Hematopoietic multipotent progenitor cell treated with erythropoietin and hydrocortisone succinate and interleukin-3 and kit ligand, for 8 days (in vitro differentiated cells): ENCODE results near the gene IFT52.
"Not testable (repeated sequence)": the region's sequence is repeated elsewhere in the genome, so short reads cannot be mapped to it uniquely, and the experiment has no call there.

Experiments
- DNase-seq: peaks from one replicate; pipeline ENCODE4 v3.0.0-alpha.2; 2015

The IFT52 gene

DNA sequence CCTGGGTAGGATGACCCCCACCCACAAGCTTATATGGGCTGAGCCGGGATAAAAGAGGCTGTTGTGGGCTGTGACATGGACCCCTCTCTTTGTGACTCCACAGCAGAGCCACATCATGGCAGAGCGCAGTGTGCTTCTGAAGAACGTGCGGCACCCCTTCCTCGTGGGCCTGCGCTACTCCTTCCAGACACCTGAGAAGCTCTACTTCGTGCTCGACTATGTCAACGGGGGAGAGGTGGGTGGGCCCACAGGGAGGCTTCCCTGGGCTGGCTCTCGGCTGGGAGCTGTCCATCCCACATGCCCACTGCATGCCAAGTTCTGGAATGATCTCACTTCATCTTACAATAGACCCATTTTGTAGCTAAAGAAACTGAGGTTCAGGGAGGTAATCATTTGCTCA lies 21.5 kb upstream of the IFT52 start:
- no peak for DNase-seq

- DNase-seq, result no peak
Measured at GRCh38 chr20:43570496-43570895, 20.2 kb upstream of the IFT52 start.

GRCh38 chr20:43571310-43571709 lies 19.4 kb upstream of the IFT52 start:
- DNase-seq, result no peak

GRCh38 chr20:43571771-43572170 lies 19.0 kb upstream of the IFT52 start:
- no peak for DNase-seq

DNA sequence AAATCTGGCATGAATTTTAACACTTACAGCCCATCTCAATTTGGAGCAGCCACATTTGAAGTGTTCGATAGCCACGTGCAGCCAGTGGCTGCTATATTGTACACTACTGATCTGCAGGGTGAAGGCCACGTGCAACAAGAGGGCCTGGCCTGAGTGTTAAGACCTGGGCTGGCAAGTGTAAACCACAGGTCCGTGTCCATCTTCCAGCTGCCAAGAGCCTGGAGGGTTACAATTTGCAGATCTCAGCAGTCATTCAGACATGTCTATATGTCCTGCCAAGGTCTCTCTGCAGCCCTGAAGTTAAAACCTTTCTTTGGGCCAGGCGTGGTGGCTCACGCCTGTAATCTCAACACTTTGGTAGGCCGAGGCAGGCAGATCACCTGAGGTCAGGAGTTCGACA lies 17.8 kb upstream of the IFT52 start:
- no peak for DNase-seq

- DNase-seq, result no peak
Measured at GRCh38 chr20:43576108-43576507, 14.6 kb upstream of the IFT52 start.

DNA sequence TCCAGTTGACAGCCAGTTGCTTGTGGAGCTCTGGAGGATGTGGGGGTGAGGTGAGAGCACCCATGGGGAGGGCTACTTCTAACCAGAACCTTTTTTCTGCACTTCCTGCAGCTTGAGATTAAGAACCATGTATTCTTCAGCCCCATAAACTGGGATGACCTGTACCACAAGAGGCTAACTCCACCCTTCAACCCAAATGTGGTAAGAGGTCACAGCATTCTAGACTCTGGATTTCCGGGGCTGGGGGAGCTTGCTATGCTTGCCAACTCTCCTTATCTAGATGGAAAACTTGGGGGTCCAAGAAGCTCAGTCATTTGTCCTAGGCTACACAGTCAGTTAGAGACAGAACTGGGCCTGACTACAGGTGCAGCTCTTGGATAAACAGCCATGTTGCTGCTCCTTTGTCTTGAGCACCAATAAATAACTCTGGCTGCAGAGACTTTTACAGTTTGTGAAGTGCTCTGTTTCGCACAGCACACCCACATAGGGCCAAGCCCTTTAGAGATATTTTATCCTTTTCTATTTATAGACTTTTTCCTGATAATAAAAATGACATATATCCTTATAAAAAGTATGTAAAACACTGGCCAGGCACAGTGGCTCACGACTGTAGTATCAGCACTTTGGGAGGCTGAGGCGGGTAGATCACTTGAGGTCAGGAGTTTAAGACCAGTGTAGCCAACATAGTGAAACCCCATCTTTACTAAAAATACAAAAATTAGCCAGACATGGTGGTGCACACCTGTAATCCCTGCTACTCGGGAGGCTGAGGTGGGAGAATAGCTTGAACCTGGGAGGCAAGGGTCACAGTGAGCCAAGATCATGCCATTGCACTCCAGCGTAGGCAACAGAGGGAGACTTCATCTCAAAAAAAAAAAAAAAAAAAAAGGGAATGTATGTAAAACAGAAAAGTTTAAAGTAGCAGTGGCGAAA lies 10.6 kb upstream of the IFT52 start:
- peak; percentile 86 for DNase-seq

DNA sequence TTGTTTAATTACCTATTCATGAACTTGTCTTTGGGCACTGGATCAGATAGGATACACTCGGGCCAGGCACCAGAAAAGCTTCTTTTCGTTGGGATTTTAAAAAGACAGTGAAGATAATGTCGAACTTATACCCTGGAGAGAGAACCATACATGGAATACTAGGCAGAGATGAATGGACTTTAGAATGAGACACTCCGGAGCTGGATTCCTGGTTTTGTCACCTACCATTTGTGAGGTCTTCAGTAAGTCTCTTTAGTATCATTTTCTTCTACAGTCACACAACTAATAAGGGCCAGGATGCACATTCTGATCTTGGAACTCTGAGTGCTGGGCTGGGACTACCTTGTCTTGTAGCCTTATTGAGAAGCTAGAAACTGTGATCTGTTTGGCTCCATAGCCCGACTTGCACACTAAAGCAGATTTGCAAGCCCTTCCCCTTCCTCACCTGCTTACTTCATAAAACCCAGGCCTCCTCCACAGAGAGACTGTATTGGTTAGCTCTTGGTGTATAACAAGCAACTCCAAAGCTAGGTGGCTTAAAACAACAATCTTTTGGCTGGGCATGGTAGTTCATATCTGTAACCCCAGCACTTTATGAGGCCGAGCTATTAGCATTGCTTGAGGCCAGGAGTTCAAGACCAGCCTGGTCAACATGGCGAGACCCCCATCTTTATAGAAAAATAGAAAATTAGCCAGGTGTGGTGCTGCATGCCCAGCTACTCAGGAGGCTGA lies 7.4 kb upstream of the IFT52 start:
- DNase-seq, result peak; percentile 37

- peak; percentile 99 for DNase-seq
Measured at GRCh38 chr20:43583982-43584432, 6.7 kb upstream of the IFT52 start.

DNA sequence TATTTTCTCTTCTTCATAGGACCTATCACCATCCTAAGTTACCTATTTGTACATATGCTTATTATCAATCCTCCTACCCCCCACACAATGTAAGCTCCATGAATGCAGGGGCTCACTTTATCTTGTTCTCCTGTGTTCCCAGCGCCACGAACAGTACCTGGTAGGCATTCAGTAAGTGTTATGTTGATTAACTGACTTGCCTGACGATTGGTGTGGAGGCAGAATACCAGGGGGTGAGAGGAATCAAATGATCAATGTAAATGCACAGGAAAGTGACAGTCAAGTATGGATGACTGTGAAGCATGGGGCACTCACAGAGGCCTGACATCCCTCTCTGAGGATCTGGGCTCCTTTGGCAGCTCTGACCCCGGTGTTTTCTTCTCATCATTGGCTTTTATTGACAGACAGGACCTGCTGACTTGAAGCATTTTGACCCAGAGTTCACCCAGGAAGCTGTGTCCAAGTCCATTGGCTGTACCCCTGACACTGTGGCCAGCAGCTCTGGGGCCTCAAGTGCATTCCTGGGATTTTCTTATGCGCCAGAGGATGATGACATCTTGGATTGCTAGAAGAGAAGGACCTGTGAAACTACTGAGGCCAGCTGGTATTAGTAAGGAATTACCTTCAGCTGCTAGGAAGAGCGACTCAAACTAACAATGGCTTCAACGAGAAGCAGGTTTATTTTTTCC lies 6.1 kb upstream of the IFT52 start:
- no peak for DNase-seq

GRCh38 chr20:43586641-43587040 lies 4.1 kb upstream of the IFT52 start:
- no peak for DNase-seq

GRCh38 chr20:43588526-43588925 lies 2.2 kb upstream of the IFT52 start:
- not testable (repeated sequence) for DNase-seq

DNA sequence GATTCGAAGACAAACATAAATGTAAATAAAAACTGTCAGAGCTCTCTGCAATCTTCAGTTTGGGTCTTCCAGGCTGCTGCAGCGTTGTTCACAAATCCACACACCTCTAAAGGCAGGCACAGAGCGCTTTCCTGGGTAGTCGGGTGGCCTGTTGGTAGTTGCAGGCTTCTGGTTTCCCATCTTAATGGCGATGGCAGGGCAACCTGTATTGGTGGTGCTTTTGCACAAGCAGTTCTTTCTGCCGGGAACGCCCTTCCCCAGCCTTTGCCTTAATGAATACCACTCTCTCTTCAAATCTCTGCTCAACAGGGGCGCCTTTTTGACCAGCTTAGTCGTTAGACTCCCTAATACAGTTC lies 723 bp upstream of the IFT52 start:
- no peak for DNase-seq

- DNase-seq, result not testable (repeated sequence)
Measured at GRCh38 chr20:43601960-43602359, 11.2 kb downstream of the IFT52 start.

GRCh38 chr20:43603124-43603523 lies 12.4 kb downstream of the IFT52 start:
- DNase-seq, result no peak

- no peak for DNase-seq
Measured at GRCh38 chr20:43605715-43606114, 15.0 kb downstream of the IFT52 start.

DNA sequence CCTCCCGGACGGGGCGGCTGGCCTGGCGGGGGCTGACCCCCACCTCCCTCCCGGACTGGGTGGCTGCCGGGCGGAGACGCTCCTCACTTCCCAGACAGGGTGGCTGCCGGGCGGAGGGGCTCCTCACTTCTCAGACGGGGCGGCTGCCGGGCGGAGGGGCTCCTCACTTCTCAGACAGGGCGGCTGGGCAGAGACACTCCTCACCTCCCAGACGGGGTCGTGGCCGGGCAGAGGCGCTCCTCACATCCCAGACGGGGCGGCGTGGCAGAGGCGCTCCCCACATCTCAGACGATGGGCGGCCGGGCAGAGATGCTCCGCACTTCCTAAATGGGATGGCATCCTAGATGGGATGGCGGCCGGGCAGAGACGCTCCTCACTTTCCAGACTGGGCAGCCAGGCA lies 16.5 kb downstream of the IFT52 start:
- DNase-seq, result not testable (repeated sequence)

DNA sequence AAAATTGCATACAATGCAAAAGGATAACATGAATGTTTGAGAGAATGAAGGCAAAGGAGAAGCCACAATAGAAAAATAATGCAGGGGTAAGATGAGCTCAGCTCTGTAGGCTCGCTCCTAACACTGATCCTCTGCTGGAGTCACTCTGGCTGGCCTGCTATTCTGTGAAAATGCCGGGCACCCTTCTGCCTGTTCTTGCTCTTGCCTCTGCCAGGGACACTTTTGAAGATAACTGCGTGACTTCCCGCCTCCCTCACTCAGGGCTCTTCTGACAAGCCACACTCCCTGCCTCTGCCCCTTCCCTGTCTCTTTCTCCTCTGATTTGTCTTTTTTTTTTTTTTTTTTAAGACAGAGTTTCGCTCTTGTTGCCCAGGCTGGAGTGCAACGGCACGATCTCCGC lies 40.9 kb downstream of the IFT52 start:
- no peak for DNase-seq

- no peak for DNase-seq
Measured at GRCh38 chr20:43636429-43636828, 45.7 kb downstream of the IFT52 start.

DNA sequence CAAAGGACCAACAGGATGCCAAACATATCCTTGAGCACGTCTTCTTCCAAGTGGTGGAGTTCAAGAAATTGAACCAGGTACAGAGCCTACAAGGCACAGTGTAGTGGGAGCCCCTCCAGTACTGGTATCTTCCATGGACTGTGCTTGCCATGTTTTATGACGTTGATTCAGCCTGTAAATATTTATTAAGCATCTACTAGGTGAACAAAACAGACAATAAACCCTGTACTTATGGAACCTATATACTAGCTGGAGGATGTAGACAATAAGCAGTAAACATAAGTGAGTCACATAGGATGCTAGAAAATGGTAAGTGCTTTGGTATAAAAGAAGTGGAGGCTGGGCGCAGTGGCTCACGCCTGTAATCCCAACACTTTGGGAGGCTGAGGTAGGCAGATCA lies 51.8 kb downstream of the IFT52 start:
- DNase-seq, result no peak

DNA sequence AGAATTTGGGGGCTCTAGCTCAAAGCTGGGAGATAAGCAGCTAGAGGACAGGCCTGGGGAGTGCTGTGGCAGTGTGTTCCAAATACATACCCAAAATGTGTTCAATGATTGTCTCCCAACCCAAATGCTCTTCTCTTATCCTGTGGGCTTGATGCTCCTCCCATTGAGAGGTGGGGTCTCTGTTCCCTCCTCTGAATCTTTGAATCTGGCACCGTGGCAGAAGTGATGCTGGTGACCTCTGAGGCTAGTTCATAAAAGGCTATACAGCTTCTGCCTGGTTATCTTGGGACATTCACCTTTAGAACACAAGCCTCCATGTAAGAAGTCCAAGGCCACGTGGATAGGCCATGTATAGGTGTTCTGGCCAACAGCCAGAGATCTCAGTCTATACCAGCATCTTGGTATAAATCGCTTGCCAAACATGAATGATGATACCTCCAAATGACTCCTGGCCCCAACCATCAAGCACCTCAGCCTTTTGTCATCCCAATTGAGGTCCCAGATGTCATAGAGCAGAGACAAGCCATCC lies 60.3 kb downstream of the IFT52 start:
- no peak for DNase-seq

- not testable (repeated sequence) for DNase-seq
Measured at GRCh38 chr20:43651650-43652184, 61.0 kb downstream of the IFT52 start.

DNA sequence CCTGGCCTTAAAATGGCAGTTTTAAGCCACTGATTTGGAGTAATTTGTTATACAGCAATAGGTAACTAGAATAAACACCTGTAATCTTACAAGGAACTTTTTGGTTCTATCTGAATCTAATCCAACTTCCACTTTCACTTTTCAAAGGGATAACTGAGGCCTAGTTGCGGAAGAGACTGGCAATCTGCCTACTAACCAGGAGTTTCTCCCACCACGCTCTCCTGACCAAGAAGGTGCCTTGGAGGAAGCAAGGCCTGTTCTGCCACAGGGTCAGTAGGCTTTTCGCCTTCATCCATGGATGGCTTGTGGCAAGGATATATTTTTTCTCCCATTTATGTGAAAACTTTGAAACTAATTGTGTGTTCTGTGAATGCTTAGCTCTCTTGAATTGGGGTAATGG lies 63.2 kb downstream of the IFT52 start:
- no peak for DNase-seq
